HepG2 (cell line): ENCODE measurements around the gene FAM117B. TPM values are rescaled to one million over a fixed set of nuclear protein-coding genes. Genes with fewer than 3 reads are reported as not detected.
A peak's percentile ranks its signal among the peaks of the same experiment; 100 is the strongest.

Experiments
- ATAC-seq: fragments of 200-7000 bp; cut with Tn5 transposase; 3 replicates; pipeline ENCODE4 v1.9.1; 2020; ENCODE audit warnings: mild to moderate bottlenecking, moderate library complexity
- BruUV-seq: library from RNA; stranded (reverse); fragments of 400-500 nt; replicated peaks from 2 replicates; lab custom pipeline; 2021; lab: Mats Ljungman, UMichigan
- CTCF ChIA-PET: fragments of 300-600 bp; formaldehyde crosslinking; extraction: SDS; loops from one replicate; lab custom pipeline; 2021; ENCODE audit warnings: low total read pairs, inconsistent platforms, low intra/inter-chr PET ratio; lab: Yijun Ruan, JAX
- POLR2A ChIA-PET: fragments of 350-600 bp; sonication (Branson Sonifier 250); formaldehyde crosslinking; loops from one replicate; lab custom pipeline; 2020; ENCODE audit warnings: antibody characterized with exemption, inconsistent platforms; lab: Yijun Ruan, JAX
- DNase-seq: peaks from one replicate; pipeline ENCODE4 v3.0.0-alpha.2; 2015; ENCODE audit warnings: low spot score
- FAIRE-seq: peaks from 3 replicates; lab custom pipeline; 2011; peaks lifted over from hg19 to GRCh38; lab: Jason Lieb, UNC
- H2AFZ ChIP-seq: one replicate; pipeline ENCODE4 v1.6.1; 2011; ENCODE audit warnings: low read length, inconsistent platforms
- H3K27ac ChIP-seq: fragments of 300-600 bp; 3 replicates; pipeline ENCODE4 v1.8.0; 2011; ENCODE audit warnings: mixed run types, mild to moderate bottlenecking, mixed read lengths, low read length, inconsistent platforms; ENCODE audit not compliant: insufficient read depth; ENCODE audit errors: extremely low read length
- H3K27me3 ChIP-seq, 2 experiments: fragments of 200-600 bp in 1 of 2; 2 replicates in 1 of 2; 3 replicates in 1 of 2; pipeline versions ENCODE4 v1.6.0 to v1.8.0; 2011; ENCODE audit warnings: low read length in 2 of 2, mild to moderate bottlenecking in 2 of 2, moderate library complexity in 2 of 2, inconsistent platforms in 1 of 2; ENCODE audit not compliant: insufficient read depth in 2 of 2, control insufficient read depth in 1 of 2
- H3K36me3 ChIP-seq, 2 experiments: fragments of 200-600 bp in 1 of 2; replicated peaks in 1 of 2; 2 replicates in 1 of 2; 3 replicates in 1 of 2; pipeline versions ENCODE4 v1.5.1 to v1.8.0; 2011; ENCODE audit warnings: low read length in 2 of 2, inconsistent platforms in 1 of 2; ENCODE audit not compliant: insufficient read depth in 2 of 2, control insufficient read depth in 1 of 2
- H3K4me1 ChIP-seq: 2 replicates; pipeline ENCODE4 v1.5.1; 2012; ENCODE audit warnings: low read length, inconsistent platforms; ENCODE audit not compliant: insufficient read depth
- H3K4me2 ChIP-seq: 2 replicates; pipeline ENCODE4 v1.6.0; 2011; ENCODE audit warnings: low read depth, low read length, inconsistent platforms
- H3K4me3 ChIP-seq, 3 experiments: fragments of 200-600 bp in 1 of 3; sonication (generic), shearing (Covaris generic) in 1 of 3; replicated peaks in 1 of 3; 2 replicates each; pipeline ENCODE4 v1.5.1; 2011 to 2016; ENCODE audit warnings: low read length in 3 of 3, inconsistent platforms in 2 of 3, low read depth in 2 of 3, mild to moderate bottlenecking in 2 of 3, control low read depth in 1 of 3, mixed read lengths in 1 of 3; ENCODE audit not compliant: insufficient read depth in 1 of 3
- H3K79me2 ChIP-seq: one replicate; pipeline ENCODE4 v1.6.1; 2011; ENCODE audit warnings: low read length, inconsistent platforms; ENCODE audit not compliant: insufficient read depth
- H3K9ac ChIP-seq: 2 replicates; pipeline ENCODE4 v1.6.0; 2011; ENCODE audit warnings: mild to moderate bottlenecking, low read depth, low read length, inconsistent platforms; ENCODE audit not compliant: insufficient read depth
- H3K9me3 ChIP-seq: 2 replicates; pipeline ENCODE4 v1.5.1; 2012; ENCODE audit warnings: mild to moderate bottlenecking, low read length
- H4K20me1 ChIP-seq: 2 replicates; pipeline ENCODE4 v1.6.0; 2011; ENCODE audit warnings: inconsistent platforms, mild to moderate bottlenecking, low read length, moderate library complexity; ENCODE audit not compliant: insufficient read depth
- MBNL3 ChIP-seq: fragments of 250-450 bp; sonication (Bioruptor Pico); conservative IDR thresholded peaks from 2 replicates; pipeline ENCODE4 v1.8.0; 2022; ENCODE audit warnings: mild to moderate bottlenecking, inconsistent platforms
- NBN ChIP-seq: fragments of 450-650 bp; conservative IDR thresholded peaks from 2 replicates; pipeline ENCODE4 v1.6.1; 2017
- PAX8 ChIP-seq: sonication (generic); formaldehyde crosslinking; IDR thresholded peaks from 2 replicates; pipeline ENCODE4 v1.8.0; 2022; ENCODE audit warnings: mild to moderate bottlenecking, missing genetic modification reagents, borderline replicate concordance
- RARG ChIP-seq: sonication (generic); formaldehyde crosslinking; IDR thresholded peaks from 2 replicates; pipeline ENCODE4 v1.4.0; 2020; ENCODE audit warnings: low read depth, mild to moderate bottlenecking, missing genetic modification reagents
- ZBTB7B ChIP-seq: sonication (generic); formaldehyde crosslinking; IDR thresholded peaks from 2 replicates; pipeline ENCODE4 v1.4.0; 2020; ENCODE audit warnings: missing genetic modification reagents
- ZFP1 ChIP-seq: IDR thresholded peaks from 2 replicates; pipeline ENCODE4 v1.6.1; 2016
- ZNF616 ChIP-seq: sonication (generic); formaldehyde crosslinking; IDR thresholded peaks from 2 replicates; pipeline ENCODE4 v1.5.0; 2020; ENCODE audit warnings: low read depth, mild to moderate bottlenecking, missing genetic modification reagents
- WGBS: methylation state at CpG from one replicate; pipeline ENCODE4 v1.1.6; 2017; ENCODE audit warnings: low lambda C conversion rate; 5-methylcytosine and 5-hydroxymethylcytosine counted together
- in situ Hi-C: cut with HindIII; loops from 2 replicates; pipeline ENCODE4 v1.10.0; 2017; ENCODE audit warnings: low pct_unique_long_range_greater_than_20kb; ENCODE audit not compliant: extremely low pct_ligation_motif_present
- intact Hi-C: fragments of 100-400 bp; cut with micrococcal nuclease; formaldehyde crosslinking; loops from one replicate; pipeline ENCODE4 v1.10.0; 2022; ENCODE audit not compliant: unreplicated experiment
- polyA plus RNA-seq, 8 experiments: library from polyadenylated mRNA; depleted of rRNA in 3 of 8; stranded (reverse) in 7 of 8; unstranded in 1 of 8; fragments of >200 nt; fragmentation: Illumina TruSeq in 4 of 8; extraction: Trizol in 4 of 8; gene quantifications; 2 replicates each; pipeline versions ENCODE4 v1.2.1 to v1.2.3, GENCODE V29; 2011 to 2016; ENCODE audit warnings: low read depth in 4 of 8, missing spikeins in 1 of 8, mixed read lengths in 1 of 8; ENCODE audit not compliant: insufficient read depth in 1 of 8
- total RNA-seq, 5 experiments: library from RNA; depleted of rRNA; stranded (reverse); fragments of >200 nt; fragmentation: Illumina TruSeq; extraction: Trizol; gene quantifications; 2 replicates each; pipeline ENCODE4 v1.2.3, GENCODE V29; 2016; ENCODE audit warnings: low read depth in 1 of 5

FAM117B gene
- total and polyA plus RNA-seq, 2 of the 13 experiments (the other 11 are each of a cell fraction or from before 2014, with no cell fraction given): 5.8 to 11.0 TPM

GRCh38 chr2:202679980-202680379 is 45.2 kb downstream of the FAM117B start:
- ChIA-PET CTCF (no interaction called here), POLR2A (no interaction called here)
- no peak for FAIRE-seq
- Histone ChIP-seq H3K79me2 (peaks cover 32% of the 10 kb centered on the region), H2AFZ (no peak overlapping the region), H3K27me3 (no peaks in the 10 kb centered on the region), H3K4me3 (no peak overlapping the region), H4K20me1 (no peaks in the 10 kb centered on the region), H3K36me3 (0 out of 5 replicates have a peak, but pooled peaks cover 0 to 2% of the 10 kb centered on the region in 2 experiments), H3K9ac (no peak overlapping the region), H3K4me1 (no peaks in the 10 kb centered on the region; the same call in 1 of the 2 replicates), H3K9me3 (peaks cover 16% of the 10 kb centered on the region), H3K27ac (no peak overlapping the region), H3K4me2 (no peak overlapping the region)
- no peak for ATAC-seq
- intact Hi-C loops: no loop called here
- in situ Hi-C loops: no loop called here
- TF ChIP-seq ZNF616 (CRISPR knock-in tag) (no peak), PAX8 (CRISPR knock-in tag) (no peak), ZBTB7B (CRISPR knock-in tag) (no peak), RARG (CRISPR knock-in tag) (no peak), NBN (no peak), MBNL3 (CRISPR knock-in tag) (no peak)
- WGBS: 97% methylated on average over 3 of the region's 3 CpGs
- no TSS peak for BruUV-seq
- DNase-seq: no peak

GRCh38 chr2:202680512-202680911 is 45.7 kb downstream of the FAM117B start:
- H3K4me2 ChIP-seq: no peak overlapping the region
- H3K27ac ChIP-seq: no peak overlapping the region
- peaks cover 16% of the 10 kb centered on the region for H3K9me3 ChIP-seq
- no peak overlapping the region for H2AFZ ChIP-seq
- POLR2A ChIA-PET: no interaction called here
- DNase-seq (no peak), FAIRE-seq (no peak), ATAC-seq (no peak)
- H3K27me3 ChIP-seq: no peaks in the 10 kb centered on the region
- H3K4me3 ChIP-seq: no peak overlapping the region
- H3K4me1 ChIP-seq: no peaks in the 10 kb centered on the region
- intact Hi-C loops: no loop called here
- peaks cover 28% of the 10 kb centered on the region for H3K79me2 ChIP-seq
- no TSS peak for BruUV-seq
- CTCF ChIA-PET: no interaction called here
- WGBS: 95% methylated on average over 1 of the region's 1 CpG
- 0 out of 5 replicates have a peak, but pooled peaks cover 0 to 2% of the 10 kb centered on the region in 2 experiments for H3K36me3 ChIP-seq
- TF ChIP-seq MBNL3 (CRISPR knock-in tag) (no peak), ZFP1 (CRISPR knock-in tag) (peak; percentile 94)
- no peak overlapping the region for H3K9ac ChIP-seq
- in situ Hi-C loops: no loop called here
- H4K20me1 ChIP-seq: no peaks in the 10 kb centered on the region
